GM23338 (cell line): ENCODE measurements around the gene IL20RB. TPM values are rescaled to one million over a fixed set of nuclear protein-coding genes. Genes with fewer than 3 reads are reported as not detected.

Experiments used
- ATAC-seq: fragments of 200-7000 bp; cut with Tn5 transposase; 3 replicates; pipeline ENCODE4 v1.9.1; 2020
- DNase-seq: peaks from one replicate; pipeline ENCODE4 v3.0.0-alpha.2; 2015; ENCODE audit warnings: low spot score
- H2AFZ ChIP-seq: fragments of 200-600 bp; sonication (generic); 2 replicates; pipeline ENCODE4 v1.8.0; 2016; ENCODE audit warnings: antibody characterized with exemption, mild to moderate bottlenecking, moderate library complexity
- H3F3A ChIP-seq: fragments of 200-600 bp; sonication (generic); replicated peaks from 2 replicates; pipeline ENCODE4 v1.8.0; 2017; ENCODE audit warnings: antibody characterized with exemption, mixed run types, low read depth
- H3K27ac ChIP-seq: fragments of 200-600 bp; sonication (generic); 2 replicates; pipeline ENCODE4 v1.6.1; 2016; ENCODE audit warnings: low read depth
- H3K27me3 ChIP-seq: fragments of 200-600 bp; sonication (generic); 2 replicates; pipeline ENCODE4 v1.8.0; 2016; ENCODE audit warnings: mild to moderate bottlenecking, mixed run types, moderate library complexity; ENCODE audit not compliant: insufficient read depth
- H3K36me3 ChIP-seq: fragments of 200-600 bp; sonication (generic); 2 replicates; pipeline ENCODE4 v1.8.0; 2016; ENCODE audit warnings: mild to moderate bottlenecking; ENCODE audit not compliant: insufficient read depth
- H3K4me1 ChIP-seq: fragments of 200-600 bp; sonication (generic); 2 replicates; pipeline ENCODE4 v1.8.0; 2016; ENCODE audit warnings: mild to moderate bottlenecking, moderate library complexity; ENCODE audit not compliant: insufficient read depth
- H3K4me2 ChIP-seq: fragments of 200-600 bp; sonication (generic); 2 replicates; pipeline ENCODE4 v1.7.1; 2017; ENCODE audit warnings: mixed run types
- H3K4me3 ChIP-seq: fragments of 200-600 bp; sonication (generic); 2 replicates; pipeline ENCODE4 v1.6.1; 2016; ENCODE audit warnings: mixed run types
- H3K79me2 ChIP-seq: fragments of 200-600 bp; sonication (generic); replicated peaks from 2 replicates; pipeline ENCODE4 v1.8.0; 2017; ENCODE audit warnings: mild to moderate bottlenecking; ENCODE audit not compliant: insufficient read depth
- H3K9me2 ChIP-seq: fragments of 200-600 bp; sonication (generic); 2 replicates; pipeline ENCODE4 v1.8.0; 2017; ENCODE audit not compliant: insufficient read depth
- H4K20me1 ChIP-seq: fragments of 200-600 bp; sonication (generic); replicated peaks from 2 replicates; pipeline ENCODE4 v1.8.0; 2017; ENCODE audit warnings: mild to moderate bottlenecking; ENCODE audit not compliant: insufficient read depth
- H3K27ac Mint-ChIP-seq: 2 replicates; pipeline ENCODE4 v1.8.0; 2020; ENCODE audit warnings: inconsistent platforms, mild to moderate bottlenecking, moderate library complexity, mixed read lengths
- H3K27me3 Mint-ChIP-seq: 3 replicates; pipeline ENCODE4 v1.8.0; 2022; ENCODE audit warnings: low read depth, mild to moderate bottlenecking, moderate library complexity, mixed read lengths, inconsistent platforms; ENCODE audit not compliant: insufficient read depth, poor library complexity
- H3K36me3 Mint-ChIP-seq: 3 replicates; pipeline ENCODE4 v1.8.0; 2021; ENCODE audit warnings: low read depth, mild to moderate bottlenecking, inconsistent platforms, moderate library complexity, mixed read lengths
- H3K4me1 Mint-ChIP-seq: 3 replicates; pipeline ENCODE4 v1.8.0; 2020; ENCODE audit warnings: mild to moderate bottlenecking, inconsistent platforms, mixed read lengths
- H3K4me3 Mint-ChIP-seq: 3 replicates; pipeline ENCODE4 v1.8.0; 2021; ENCODE audit warnings: moderate library complexity, mild to moderate bottlenecking, inconsistent platforms, mixed read lengths
- H3K9me3 Mint-ChIP-seq: 3 replicates; pipeline ENCODE4 v1.8.0; 2020; ENCODE audit warnings: moderate library complexity, mild to moderate bottlenecking, inconsistent platforms, mixed read lengths
- EZH2 ChIP-seq: fragments of 200-600 bp; sonication (generic); IDR thresholded peaks from one replicate; pipeline ENCODE4 v1.8.0; 2017; ENCODE audit warnings: antibody characterized with exemption, mild to moderate bottlenecking, low read depth; ENCODE audit not compliant: unreplicated experiment
- EZH2phosphoT487 ChIP-seq: fragments of 200-600 bp; sonication (generic); IDR thresholded peaks from one replicate; pipeline ENCODE4 v1.8.1; 2018; ENCODE audit warnings: antibody characterized with exemption; ENCODE audit not compliant: unreplicated experiment
- JUNB ChIP-seq: IDR thresholded peaks from one replicate; pipeline ENCODE4 v1.6.1; 2016; ENCODE audit warnings: antibody characterized with exemption; ENCODE audit not compliant: unreplicated experiment
- ZNF331 ChIP-seq: fragments of 250-450 bp; sonication (Bioruptor Pico); IDR thresholded peaks from 2 replicates; pipeline ENCODE4 v1.5.0; 2020; ENCODE audit warnings: low read depth, mild to moderate bottlenecking, moderate library complexity
- polyA plus RNA-seq: library from polyadenylated mRNA; unstranded; fragments of >200 nt; fragmentation: Nextera tagmentation; extraction: Ambion mirVana; gene quantifications from 2 replicates; pipeline ENCODE4 v1.2.1, GENCODE V29; 2016
- total RNA-seq: library from RNA; depleted of rRNA; stranded (reverse); fragments of >200 nt; shearing (Covaris generic); gene quantifications from 2 replicates; pipeline ENCODE4 v1.2.3, GENCODE V29; 2014
- TF ChIP-seq, protein P1 (sequence below): fragments of 250-450 bp; sonication (Bioruptor Pico); IDR thresholded peaks from 2 replicates; pipeline ENCODE4 v1.5.0; 2020; ENCODE audit warnings: mild to moderate bottlenecking, moderate library complexity
- TF ChIP-seq, protein P2 (sequence below): IDR thresholded peaks from one replicate; pipeline ENCODE4 v1.6.1; 2018; ENCODE audit warnings: antibody characterized with exemption; ENCODE audit not compliant: unreplicated experiment
- TF ChIP-seq, protein P3 (sequence below), 2 experiments: fragments of 200-600 bp in 1 of 2; sonication (generic) in 1 of 2; conservative IDR thresholded peaks; 2 replicates each; pipeline versions ENCODE4 v1.5.1 to v1.6.1; 2016 to 2017; ENCODE audit warnings: antibody characterized with exemption in 2 of 2, low read depth in 2 of 2, mild to moderate bottlenecking in 2 of 2, moderate library complexity in 1 of 2
- TF ChIP-seq, protein P4 (sequence below): IDR thresholded peaks from 2 replicates; pipeline ENCODE4 v1.6.1; 2016; ENCODE audit warnings: antibody characterized with exemption

The IL20RB gene
- total and polyA plus RNA-seq, 2 experiments from 2014 or later = 1.7 to 4.6 TPM

DNA sequence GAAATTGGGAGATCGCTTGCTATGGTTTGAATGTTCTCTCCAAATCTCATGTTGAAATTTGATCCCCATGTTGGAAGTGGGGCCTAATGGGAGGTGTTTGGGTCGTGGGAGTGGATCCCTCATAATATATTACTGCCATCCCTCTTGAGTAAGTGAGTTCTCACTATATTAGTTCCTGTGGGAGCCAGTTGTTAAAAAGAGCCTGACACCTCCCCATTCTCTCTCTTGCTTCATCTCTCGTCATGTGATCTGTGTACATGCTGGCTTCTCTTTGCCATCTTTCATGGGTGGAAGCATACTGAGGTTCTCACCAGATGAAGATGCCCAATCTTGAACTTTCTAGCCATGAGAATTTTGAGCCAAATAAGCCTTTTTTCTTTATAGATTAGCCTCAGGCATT is 43.0 kb upstream of the IL20RB start (continued):
- TF ChIP-seq, protein P1, sequence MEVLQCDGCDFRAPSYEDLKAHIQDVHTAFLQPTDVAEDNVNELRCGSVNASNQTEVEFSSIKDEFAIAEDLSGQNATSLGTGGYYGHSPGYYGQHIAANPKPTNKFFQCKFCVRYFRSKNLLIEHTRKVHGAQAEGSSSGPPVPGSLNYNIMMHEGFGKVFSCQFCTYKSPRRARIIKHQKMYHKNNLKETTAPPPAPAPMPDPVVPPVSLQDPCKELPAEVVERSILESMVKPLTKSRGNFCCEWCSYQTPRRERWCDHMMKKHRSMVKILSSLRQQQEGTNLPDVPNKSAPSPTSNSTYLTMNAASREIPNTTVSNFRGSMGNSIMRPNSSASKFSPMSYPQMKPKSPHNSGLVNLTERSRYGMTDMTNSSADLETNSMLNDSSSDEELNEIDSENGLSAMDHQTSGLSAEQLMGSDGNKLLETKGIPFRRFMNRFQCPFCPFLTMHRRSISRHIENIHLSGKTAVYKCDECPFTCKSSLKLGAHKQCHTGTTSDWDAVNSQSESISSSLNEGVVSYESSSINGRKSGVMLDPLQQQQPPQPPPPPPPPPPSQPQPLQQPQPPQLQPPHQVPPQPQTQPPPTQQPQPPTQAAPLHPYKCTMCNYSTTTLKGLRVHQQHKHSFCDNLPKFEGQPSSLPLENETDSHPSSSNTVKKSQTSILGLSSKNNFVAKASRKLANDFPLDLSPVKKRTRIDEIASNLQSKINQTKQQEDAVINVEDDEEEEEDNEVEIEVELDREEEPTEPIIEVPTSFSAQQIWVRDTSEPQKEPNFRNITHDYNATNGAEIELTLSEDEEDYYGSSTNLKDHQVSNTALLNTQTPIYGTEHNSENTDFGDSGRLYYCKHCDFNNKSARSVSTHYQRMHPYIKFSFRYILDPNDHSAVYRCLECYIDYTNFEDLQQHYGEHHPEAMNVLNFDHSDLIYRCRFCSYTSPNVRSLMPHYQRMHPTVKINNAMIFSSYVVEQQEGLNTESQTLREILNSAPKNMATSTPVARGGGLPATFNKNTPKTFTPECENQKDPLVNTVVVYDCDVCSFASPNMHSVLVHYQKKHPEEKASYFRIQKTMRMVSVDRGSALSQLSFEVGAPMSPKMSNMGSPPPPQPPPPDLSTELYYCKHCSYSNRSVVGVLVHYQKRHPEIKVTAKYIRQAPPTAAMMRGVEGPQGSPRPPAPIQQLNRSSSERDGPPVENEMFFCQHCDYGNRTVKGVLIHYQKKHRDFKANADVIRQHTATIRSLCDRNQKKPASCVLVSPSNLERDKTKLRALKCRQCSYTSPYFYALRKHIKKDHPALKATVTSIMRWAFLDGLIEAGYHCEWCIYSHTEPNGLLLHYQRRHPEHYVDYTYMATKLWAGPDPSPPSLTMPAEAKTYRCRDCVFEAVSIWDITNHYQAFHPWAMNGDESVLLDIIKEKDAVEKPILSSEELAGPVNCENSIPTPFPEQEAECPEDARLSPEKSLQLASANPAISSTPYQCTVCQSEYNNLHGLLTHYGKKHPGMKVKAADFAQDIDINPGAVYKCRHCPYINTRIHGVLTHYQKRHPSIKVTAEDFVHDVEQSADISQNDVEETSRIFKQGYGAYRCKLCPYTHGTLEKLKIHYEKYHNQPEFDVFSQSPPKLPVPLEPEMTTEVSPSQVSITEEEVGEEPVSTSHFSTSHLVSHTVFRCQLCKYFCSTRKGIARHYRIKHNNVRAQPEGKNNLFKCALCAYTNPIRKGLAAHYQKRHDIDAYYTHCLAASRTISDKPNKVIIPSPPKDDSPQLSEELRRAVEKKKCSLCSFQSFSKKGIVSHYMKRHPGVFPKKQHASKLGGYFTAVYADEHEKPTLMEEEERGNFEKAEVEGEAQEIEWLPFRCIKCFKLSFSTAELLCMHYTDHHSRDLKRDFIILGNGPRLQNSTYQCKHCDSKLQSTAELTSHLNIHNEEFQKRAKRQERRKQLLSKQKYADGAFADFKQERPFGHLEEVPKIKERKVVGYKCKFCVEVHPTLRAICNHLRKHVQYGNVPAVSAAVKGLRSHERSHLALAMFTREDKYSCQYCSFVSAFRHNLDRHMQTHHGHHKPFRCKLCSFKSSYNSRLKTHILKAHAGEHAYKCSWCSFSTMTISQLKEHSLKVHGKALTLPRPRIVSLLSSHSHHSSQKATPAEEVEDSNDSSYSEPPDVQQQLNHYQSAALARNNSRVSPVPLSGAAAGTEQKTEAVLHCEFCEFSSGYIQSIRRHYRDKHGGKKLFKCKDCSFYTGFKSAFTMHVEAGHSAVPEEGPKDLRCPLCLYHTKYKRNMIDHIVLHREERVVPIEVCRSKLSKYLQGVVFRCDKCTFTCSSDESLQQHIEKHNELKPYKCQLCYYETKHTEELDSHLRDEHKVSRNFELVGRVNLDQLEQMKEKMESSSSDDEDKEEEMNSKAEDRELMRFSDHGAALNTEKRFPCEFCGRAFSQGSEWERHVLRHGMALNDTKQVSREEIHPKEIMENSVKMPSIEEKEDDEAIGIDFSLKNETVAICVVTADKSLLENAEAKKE = no peak
- TF ChIP-seq, protein P2, sequence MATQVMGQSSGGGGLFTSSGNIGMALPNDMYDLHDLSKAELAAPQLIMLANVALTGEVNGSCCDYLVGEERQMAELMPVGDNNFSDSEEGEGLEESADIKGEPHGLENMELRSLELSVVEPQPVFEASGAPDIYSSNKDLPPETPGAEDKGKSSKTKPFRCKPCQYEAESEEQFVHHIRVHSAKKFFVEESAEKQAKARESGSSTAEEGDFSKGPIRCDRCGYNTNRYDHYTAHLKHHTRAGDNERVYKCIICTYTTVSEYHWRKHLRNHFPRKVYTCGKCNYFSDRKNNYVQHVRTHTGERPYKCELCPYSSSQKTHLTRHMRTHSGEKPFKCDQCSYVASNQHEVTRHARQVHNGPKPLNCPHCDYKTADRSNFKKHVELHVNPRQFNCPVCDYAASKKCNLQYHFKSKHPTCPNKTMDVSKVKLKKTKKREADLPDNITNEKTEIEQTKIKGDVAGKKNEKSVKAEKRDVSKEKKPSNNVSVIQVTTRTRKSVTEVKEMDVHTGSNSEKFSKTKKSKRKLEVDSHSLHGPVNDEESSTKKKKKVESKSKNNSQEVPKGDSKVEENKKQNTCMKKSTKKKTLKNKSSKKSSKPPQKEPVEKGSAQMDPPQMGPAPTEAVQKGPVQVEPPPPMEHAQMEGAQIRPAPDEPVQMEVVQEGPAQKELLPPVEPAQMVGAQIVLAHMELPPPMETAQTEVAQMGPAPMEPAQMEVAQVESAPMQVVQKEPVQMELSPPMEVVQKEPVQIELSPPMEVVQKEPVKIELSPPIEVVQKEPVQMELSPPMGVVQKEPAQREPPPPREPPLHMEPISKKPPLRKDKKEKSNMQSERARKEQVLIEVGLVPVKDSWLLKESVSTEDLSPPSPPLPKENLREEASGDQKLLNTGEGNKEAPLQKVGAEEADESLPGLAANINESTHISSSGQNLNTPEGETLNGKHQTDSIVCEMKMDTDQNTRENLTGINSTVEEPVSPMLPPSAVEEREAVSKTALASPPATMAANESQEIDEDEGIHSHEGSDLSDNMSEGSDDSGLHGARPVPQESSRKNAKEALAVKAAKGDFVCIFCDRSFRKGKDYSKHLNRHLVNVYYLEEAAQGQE = no peak
- TF ChIP-seq ZNF331 (CRISPR knock-in tag) (no peak), EZH2phosphoT487 (no peak), JUNB (no peak), EZH2 (no peak)

DNA sequence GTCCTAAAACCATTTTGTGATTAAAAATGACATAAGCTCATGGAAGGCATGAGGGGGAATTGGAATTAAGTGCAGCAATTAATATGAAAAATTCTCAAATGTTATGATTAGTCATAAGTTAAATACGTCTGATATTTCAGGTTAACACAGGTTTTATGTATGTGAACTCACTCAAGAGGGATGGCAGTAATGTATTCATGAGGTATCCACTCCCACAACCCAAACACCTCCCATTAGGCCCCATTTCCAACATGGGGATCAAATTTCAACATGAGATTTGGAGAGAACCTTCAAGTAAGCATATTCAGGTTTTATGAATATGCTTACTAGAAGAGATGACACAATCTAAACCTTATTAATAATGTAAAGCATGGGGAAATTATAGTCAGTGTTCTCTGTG is 41.6 kb upstream of the IL20RB start:
- no peaks in the 10 kb centered on the region for H3K9me2 ChIP-seq
- Mint-ChIP-seq H3K9me3 (no peaks in the 10 kb centered on the region), H3K27me3 (peaks cover 5% of the 10 kb centered on the region), H3K4me1 (peaks cover 55% of the 10 kb centered on the region), H3K27ac (no peak overlapping the region), H3K36me3 (no peaks in the 10 kb centered on the region), H3K4me3 (no peak overlapping the region)
- H3K36me3 ChIP-seq = no peaks in the 10 kb centered on the region
- DNase-seq = peak; percentile 18
- no peak overlapping the region for H3K4me3 ChIP-seq
- no peaks in the 10 kb centered on the region for H3F3A ChIP-seq
- H3K79me2 ChIP-seq = peaks cover 98% of the 10 kb centered on the region
- H4K20me1 ChIP-seq = no peaks in the 10 kb centered on the region; the same call in 1 of the 2 replicates
- H3K27me3 ChIP-seq = no peaks in the 10 kb centered on the region
- no peak overlapping the region for H3K27ac ChIP-seq
- no peak overlapping the region for H2AFZ ChIP-seq
- no peak overlapping the region for H3K4me2 ChIP-seq
- peak; percentile 41; the same call in 2 of the 3 replicates for ATAC-seq
- H3K4me1 ChIP-seq = peaks cover 23% of the 10 kb centered on the region
- TF ChIP-seq, protein P3, sequence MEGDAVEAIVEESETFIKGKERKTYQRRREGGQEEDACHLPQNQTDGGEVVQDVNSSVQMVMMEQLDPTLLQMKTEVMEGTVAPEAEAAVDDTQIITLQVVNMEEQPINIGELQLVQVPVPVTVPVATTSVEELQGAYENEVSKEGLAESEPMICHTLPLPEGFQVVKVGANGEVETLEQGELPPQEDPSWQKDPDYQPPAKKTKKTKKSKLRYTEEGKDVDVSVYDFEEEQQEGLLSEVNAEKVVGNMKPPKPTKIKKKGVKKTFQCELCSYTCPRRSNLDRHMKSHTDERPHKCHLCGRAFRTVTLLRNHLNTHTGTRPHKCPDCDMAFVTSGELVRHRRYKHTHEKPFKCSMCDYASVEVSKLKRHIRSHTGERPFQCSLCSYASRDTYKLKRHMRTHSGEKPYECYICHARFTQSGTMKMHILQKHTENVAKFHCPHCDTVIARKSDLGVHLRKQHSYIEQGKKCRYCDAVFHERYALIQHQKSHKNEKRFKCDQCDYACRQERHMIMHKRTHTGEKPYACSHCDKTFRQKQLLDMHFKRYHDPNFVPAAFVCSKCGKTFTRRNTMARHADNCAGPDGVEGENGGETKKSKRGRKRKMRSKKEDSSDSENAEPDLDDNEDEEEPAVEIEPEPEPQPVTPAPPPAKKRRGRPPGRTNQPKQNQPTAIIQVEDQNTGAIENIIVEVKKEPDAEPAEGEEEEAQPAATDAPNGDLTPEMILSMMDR (conservative IDR thresholded peaks at IDR 0.05; ENCODE audit: low read depth in 2 of 2) = no peak
- TF ChIP-seq JUNB = no peak
- no peak for TF ChIP-seq EZH2
- TF ChIP-seq, protein P4, sequence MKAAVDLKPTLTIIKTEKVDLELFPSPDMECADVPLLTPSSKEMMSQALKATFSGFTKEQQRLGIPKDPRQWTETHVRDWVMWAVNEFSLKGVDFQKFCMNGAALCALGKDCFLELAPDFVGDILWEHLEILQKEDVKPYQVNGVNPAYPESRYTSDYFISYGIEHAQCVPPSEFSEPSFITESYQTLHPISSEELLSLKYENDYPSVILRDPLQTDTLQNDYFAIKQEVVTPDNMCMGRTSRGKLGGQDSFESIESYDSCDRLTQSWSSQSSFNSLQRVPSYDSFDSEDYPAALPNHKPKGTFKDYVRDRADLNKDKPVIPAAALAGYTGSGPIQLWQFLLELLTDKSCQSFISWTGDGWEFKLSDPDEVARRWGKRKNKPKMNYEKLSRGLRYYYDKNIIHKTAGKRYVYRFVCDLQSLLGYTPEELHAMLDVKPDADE = no peak
- no peak for TF ChIP-seq EZH2phosphoT487
